Left colon (tissue), 2 donors: ENCODE measurements around the gene MRPL14. TPM values are rescaled to one million over a fixed set of nuclear protein-coding genes. Genes with fewer than 3 reads are reported as not detected.
A peak's percentile ranks its signal among the peaks of the same experiment; 100 is the strongest.
"Not testable (repeated sequence)": the region's sequence is repeated elsewhere in the genome, so short reads cannot be mapped to it uniquely, and the experiment has no call there.

ENCODE experiments used
- ATAC-seq: fragments of 200-7000 bp; cut with Tn5 transposase; one replicate; pipeline ENCODE4 v1.9.1; 2020; ENCODE audit warnings: mild to moderate bottlenecking, moderate library complexity
- DNase-seq, 2 donors: peaks; one replicate each; pipeline ENCODE4 v3.0.0-alpha.2; 2020
- intact Hi-C, 2 donors: fragments of 100-400 bp; cut with DNase I in 1 of 2; cut with micrococcal nuclease in 1 of 2; formaldehyde crosslinking; loops; one replicate each; pipeline versions ENCODE4 v1.11.2 to v1.14.0; 2022; cut with DNase I, micrococcal nuclease
- total RNA-seq, 2 donors: library from RNA; stranded (reverse); fragmentation: NEBNext Ultra II Directional; extraction: Animal tissue kit (Norgen Biotek cat#: 25700); gene quantifications; one replicate each; pipeline ENCODE4 v1.2.1, GENCODE V29; 2021
- donor health status: DM: no; HTN: no; CAD: no.
- donor health status: DM: yes; HTN: yes; CAD: no.

The MRPL14 gene
- total RNA-seq, 2 donors from 2014 or later, result 47.5 to 63.1 TPM

- ATAC-seq (no peak), DNase-seq (no peak)
- intact Hi-C loops, result loop anchor here (5.0 kb wide), 1 partner anchor 55 kb away; no protein-coding TSS in a partner anchor
Observed at GRCh38 chr6:44152533-44152932, 25.3 kb upstream of the MRPL14 start.

GRCh38 chr6:44152109-44152461 is 24.8 kb upstream of the MRPL14 start:
- ATAC-seq (no peak), DNase-seq (no peak)
- intact Hi-C loops, result loop anchor here (5.0 kb wide), 1 partner anchor 55 kb away; no protein-coding TSS in a partner anchor

GRCh38 chr6:44151348-44152108 is 24.3 kb upstream of the MRPL14 start:
- peak; percentile 74 for ATAC-seq
- DNase-seq, result peak; percentile 60 to 84
- intact Hi-C loops, result loop anchor here (5.0 kb wide), 1 partner anchor 54 kb away; no protein-coding TSS in a partner anchor

- intact Hi-C loops, result loop anchor here (5.0 kb wide), 1 partner anchor 53 kb away; no protein-coding TSS in a partner anchor
- ATAC-seq, result no peak
- no peak for DNase-seq
Observed at GRCh38 chr6:44150317-44150917, 23.2 kb upstream of the MRPL14 start.

GRCh38 chr6:44149369-44150012 is 22.2 kb upstream of the MRPL14 start:
- DNase-seq, result no peak
- intact Hi-C loops, result loop anchor here (5.0 kb wide), 1 partner anchor 52 kb away; no protein-coding TSS in a partner anchor
- no peak for ATAC-seq

GRCh38 chr6:44148306-44148705 is 21.1 kb upstream of the MRPL14 start:
- intact Hi-C loops, result no loop called here
- DNase-seq (no peak), ATAC-seq (no peak)

GRCh38 chr6:44147256-44147655 is 20.0 kb upstream of the MRPL14 start:
- intact Hi-C loops, result no loop called here
- DNase-seq (no peak), ATAC-seq (no peak)

- no peak for ATAC-seq
- intact Hi-C loops, result no loop called here
- DNase-seq, result no peak
Observed at GRCh38 chr6:44146685-44147084, 19.4 kb upstream of the MRPL14 start.

GRCh38 chr6:44145839-44146238 is 18.6 kb upstream of the MRPL14 start:
- ATAC-seq, result peak; percentile 25
- intact Hi-C loops, result no loop called here
- no peak for DNase-seq

GRCh38 chr6:44144536-44144935 is 17.3 kb upstream of the MRPL14 start:
- intact Hi-C loops, DNase-seq, ATAC-seq: not testable (repeated sequence)

GRCh38 chr6:44143731-44144130 is 16.5 kb upstream of the MRPL14 start:
- ATAC-seq (no peak), DNase-seq (no peak)
- intact Hi-C loops, result no loop called here

- no peak for DNase-seq
- ATAC-seq, result no peak
- intact Hi-C loops, result no loop called here
Observed at GRCh38 chr6:44142835-44143234, 15.6 kb upstream of the MRPL14 start.

GRCh38 chr6:44139351-44139743 is 12.1 kb upstream of the MRPL14 start:
- no peak for DNase-seq
- intact Hi-C loops, result no loop called here
- no peak for ATAC-seq

- intact Hi-C loops, result no loop called here
- ATAC-seq (no peak), DNase-seq (no peak)
Observed at GRCh38 chr6:44138717-44139350, 11.6 kb upstream of the MRPL14 start.

- ATAC-seq, result no peak
- no peak for DNase-seq
- intact Hi-C loops, result no loop called here
Observed at GRCh38 chr6:44135875-44136274, 8.6 kb upstream of the MRPL14 start.

- DNase-seq (no peak), ATAC-seq (no peak)
- intact Hi-C loops, result no loop called here
Observed at GRCh38 chr6:44135173-44135758, 8.0 kb upstream of the MRPL14 start.

- no peak for ATAC-seq
- peak in 1 of 2 donors; percentile 31 for DNase-seq
- intact Hi-C loops, result no loop called here
Observed at GRCh38 chr6:44133981-44134711, 6.9 kb upstream of the MRPL14 start.
